MCF 10A (cell line): ENCODE measurements around the gene KCNAB3. TPM values are rescaled to one million over a fixed set of nuclear protein-coding genes. Genes with fewer than 3 reads are reported as not detected.

ENCODE experiments used
- BruUV-seq: library from RNA; stranded (reverse); fragments of 400-500 nt; replicated peaks from 2 replicates; lab custom pipeline; 2021; lab: Mats Ljungman, UMichigan
- CTCF ChIA-PET: fragments of 300-600 bp; sonication (Branson Sonifier 250); formaldehyde crosslinking; extraction: SDS; loops from one replicate; lab custom pipeline; 2021; ENCODE audit warnings: antibody characterized with exemption, inconsistent platforms; lab: Yijun Ruan, JAX
- POLR2A ChIA-PET: fragments of 300-600, 350-650 bp; sonication (Branson Sonifier 250); formaldehyde crosslinking; extraction: SDS; loops from one replicate; lab custom pipeline; 2020; ENCODE audit warnings: antibody characterized with exemption, inconsistent platforms; lab: Yijun Ruan, JAX
- DNase-seq: peaks from one replicate; pipeline ENCODE4 v3.0.0-alpha.2; 2018; ENCODE audit not compliant: unreplicated experiment
- H3K27ac Mint-ChIP-seq: one replicate; pipeline ENCODE4 v1.8.0; 2022; ENCODE audit warnings: mild to moderate bottlenecking, low read depth, mixed read lengths; ENCODE audit not compliant: unreplicated experiment
- H3K27me3 Mint-ChIP-seq: one replicate; pipeline ENCODE4 v1.8.0; 2022; ENCODE audit warnings: mixed read lengths; ENCODE audit not compliant: insufficient read depth, unreplicated experiment
- H3K36me3 Mint-ChIP-seq: one replicate; pipeline ENCODE4 v1.8.0; 2022; ENCODE audit warnings: mild to moderate bottlenecking, moderate library complexity, mixed read lengths; ENCODE audit not compliant: insufficient read depth, unreplicated experiment
- H3K4me1 Mint-ChIP-seq: one replicate; pipeline ENCODE4 v1.8.0; 2022; ENCODE audit warnings: mixed read lengths; ENCODE audit not compliant: insufficient read depth, unreplicated experiment
- H3K4me3 Mint-ChIP-seq: one replicate; pipeline ENCODE4 v1.8.0; 2022; ENCODE audit warnings: mild to moderate bottlenecking, moderate library complexity, mixed read lengths; ENCODE audit not compliant: unreplicated experiment
- H3K9me3 Mint-ChIP-seq: one replicate; pipeline ENCODE4 v1.8.0; 2022; ENCODE audit warnings: mixed read lengths; ENCODE audit not compliant: unreplicated experiment
- intact Hi-C: fragments of 100-400 bp; cut with micrococcal nuclease; formaldehyde crosslinking; loops from 2 replicates; pipeline ENCODE4 v1.14.1; 2022
- total RNA-seq: library from RNA; stranded (reverse); gene quantifications from 2 replicates; pipeline ENCODE4 v1.2.3, GENCODE V29; 2022
- TF ChIP-seq, protein P1 (sequence below): fragments of 200-600 bp; IDR thresholded peaks from one replicate; pipeline ENCODE4 v1.8.0; 2022; ENCODE audit warnings: antibody characterized with exemption, mild to moderate bottlenecking; ENCODE audit not compliant: unreplicated experiment

KCNAB3 gene
- total RNA-seq, 1 experiment from 2014 or later: 4.2 TPM

DNA sequence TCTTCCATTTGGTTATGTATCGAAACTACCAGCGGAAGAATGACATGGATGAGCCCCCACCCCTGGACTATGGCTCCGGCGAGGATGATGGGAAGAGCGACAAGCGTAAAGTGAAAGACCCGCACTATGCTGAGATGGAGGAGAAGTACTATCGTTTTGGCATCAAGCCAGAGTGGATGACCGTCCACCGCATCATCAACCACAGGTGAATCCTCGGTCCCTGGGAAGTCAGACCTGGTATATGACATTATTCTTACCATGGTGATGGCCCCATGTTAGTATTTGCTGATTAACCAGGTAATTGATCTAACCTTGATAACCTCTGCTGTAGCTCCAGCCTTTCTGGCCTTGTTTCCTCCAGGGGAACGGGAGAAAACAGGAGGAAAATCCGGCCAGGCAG lies 32.6 kb downstream of the KCNAB3 start:
- Mint-ChIP-seq H3K4me1 (peaks cover 4% of the 10 kb centered on the region), H3K27ac (no peak overlapping the region), H3K36me3 (peaks cover 90% of the 10 kb centered on the region), H3K4me3 (no peak overlapping the region), H3K27me3 (no peaks in the 10 kb centered on the region), H3K9me3 (no peaks in the 10 kb centered on the region)
- POLR2A ChIA-PET: interaction anchor here (0.6 to 1.2 kb wide), 2 partner anchors 9 to 145 kb away, joined by 3 read pairs; no protein-coding TSS in a partner anchor
- TF ChIP-seq, protein P1, sequence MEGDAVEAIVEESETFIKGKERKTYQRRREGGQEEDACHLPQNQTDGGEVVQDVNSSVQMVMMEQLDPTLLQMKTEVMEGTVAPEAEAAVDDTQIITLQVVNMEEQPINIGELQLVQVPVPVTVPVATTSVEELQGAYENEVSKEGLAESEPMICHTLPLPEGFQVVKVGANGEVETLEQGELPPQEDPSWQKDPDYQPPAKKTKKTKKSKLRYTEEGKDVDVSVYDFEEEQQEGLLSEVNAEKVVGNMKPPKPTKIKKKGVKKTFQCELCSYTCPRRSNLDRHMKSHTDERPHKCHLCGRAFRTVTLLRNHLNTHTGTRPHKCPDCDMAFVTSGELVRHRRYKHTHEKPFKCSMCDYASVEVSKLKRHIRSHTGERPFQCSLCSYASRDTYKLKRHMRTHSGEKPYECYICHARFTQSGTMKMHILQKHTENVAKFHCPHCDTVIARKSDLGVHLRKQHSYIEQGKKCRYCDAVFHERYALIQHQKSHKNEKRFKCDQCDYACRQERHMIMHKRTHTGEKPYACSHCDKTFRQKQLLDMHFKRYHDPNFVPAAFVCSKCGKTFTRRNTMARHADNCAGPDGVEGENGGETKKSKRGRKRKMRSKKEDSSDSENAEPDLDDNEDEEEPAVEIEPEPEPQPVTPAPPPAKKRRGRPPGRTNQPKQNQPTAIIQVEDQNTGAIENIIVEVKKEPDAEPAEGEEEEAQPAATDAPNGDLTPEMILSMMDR: no peak
- CTCF ChIA-PET: interaction anchor here (0.6 to 2.8 kb wide), 17 partner anchors 8 to 408 kb away, joined by 3 to 60 read pairs (median 4); partner anchors contain the start of gene CHD3
- DNase-seq: no peak
- intact Hi-C loops: loop anchor here (1.0 kb wide), 1 partner anchor 35 kb away; no protein-coding TSS in a partner anchor
- BruUV-seq: no TSS peak

DNA sequence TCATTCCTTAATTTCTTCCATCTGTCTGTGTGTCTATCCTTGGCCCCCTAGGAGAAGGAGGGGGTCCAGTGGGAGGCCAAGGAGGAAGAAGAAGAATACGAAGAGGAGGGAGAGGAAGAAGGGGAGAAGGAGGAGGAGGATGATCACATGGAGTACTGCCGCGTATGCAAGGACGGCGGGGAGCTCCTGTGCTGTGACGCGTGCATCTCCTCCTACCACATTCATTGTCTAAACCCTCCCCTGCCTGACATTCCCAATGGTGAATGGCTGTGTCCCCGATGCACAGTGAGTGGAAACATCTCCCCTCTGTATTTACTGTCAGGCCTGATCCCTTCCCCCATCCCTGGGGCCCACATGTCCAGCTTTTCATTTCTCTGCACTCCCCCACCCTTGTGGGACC lies 34.8 kb downstream of the KCNAB3 start:
- intact Hi-C loops: no loop called here
- Mint-ChIP-seq H3K4me1 (peaks cover 4% of the 10 kb centered on the region), H3K4me3 (no peak overlapping the region), H3K9me3 (no peaks in the 10 kb centered on the region), H3K27ac (no peak overlapping the region), H3K27me3 (no peaks in the 10 kb centered on the region), H3K36me3 (peaks cover 90% of the 10 kb centered on the region)
- TF ChIP-seq, protein P1: no peak
- DNase-seq: no peak
- ChIA-PET POLR2A (no interaction called here), CTCF (interaction anchor here (0.5 to 0.6 kb wide), 2 partner anchors 41 to 1078 kb away, joined by 4 to 6 read pairs; no protein-coding TSS in a partner anchor)
- BruUV-seq: TSS peak; percentile 32

DNA sequence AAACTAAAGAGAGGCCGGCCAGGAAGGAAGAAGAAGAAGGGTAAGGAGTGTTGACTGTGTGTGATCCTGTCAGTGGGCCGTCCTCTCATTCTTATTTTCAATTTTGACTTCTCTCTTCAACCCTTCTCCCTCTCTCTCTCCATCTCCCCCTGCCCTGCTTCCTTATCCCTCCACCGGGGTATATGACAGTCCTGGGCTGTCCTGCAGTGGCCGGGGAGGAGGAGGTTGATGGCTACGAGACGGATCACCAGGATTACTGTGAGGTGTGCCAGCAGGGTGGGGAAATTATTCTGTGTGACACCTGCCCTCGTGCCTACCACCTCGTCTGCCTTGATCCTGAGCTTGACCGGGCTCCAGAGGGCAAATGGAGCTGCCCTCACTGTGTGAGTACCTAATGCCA lies 35.4 kb downstream of the KCNAB3 start:
- no peak for DNase-seq
- Mint-ChIP-seq H3K27me3 (no peaks in the 10 kb centered on the region), H3K27ac (peak overlapping the region; percentile 49), H3K36me3 (peaks cover 90% of the 10 kb centered on the region), H3K4me3 (no peak overlapping the region), H3K9me3 (no peaks in the 10 kb centered on the region), H3K4me1 (peaks cover 4% of the 10 kb centered on the region)
- CTCF ChIA-PET: no interaction called here
- TF ChIP-seq, protein P1: no peak
- intact Hi-C loops: no loop called here
- POLR2A ChIA-PET: no interaction called here
- no TSS peak for BruUV-seq

DNA sequence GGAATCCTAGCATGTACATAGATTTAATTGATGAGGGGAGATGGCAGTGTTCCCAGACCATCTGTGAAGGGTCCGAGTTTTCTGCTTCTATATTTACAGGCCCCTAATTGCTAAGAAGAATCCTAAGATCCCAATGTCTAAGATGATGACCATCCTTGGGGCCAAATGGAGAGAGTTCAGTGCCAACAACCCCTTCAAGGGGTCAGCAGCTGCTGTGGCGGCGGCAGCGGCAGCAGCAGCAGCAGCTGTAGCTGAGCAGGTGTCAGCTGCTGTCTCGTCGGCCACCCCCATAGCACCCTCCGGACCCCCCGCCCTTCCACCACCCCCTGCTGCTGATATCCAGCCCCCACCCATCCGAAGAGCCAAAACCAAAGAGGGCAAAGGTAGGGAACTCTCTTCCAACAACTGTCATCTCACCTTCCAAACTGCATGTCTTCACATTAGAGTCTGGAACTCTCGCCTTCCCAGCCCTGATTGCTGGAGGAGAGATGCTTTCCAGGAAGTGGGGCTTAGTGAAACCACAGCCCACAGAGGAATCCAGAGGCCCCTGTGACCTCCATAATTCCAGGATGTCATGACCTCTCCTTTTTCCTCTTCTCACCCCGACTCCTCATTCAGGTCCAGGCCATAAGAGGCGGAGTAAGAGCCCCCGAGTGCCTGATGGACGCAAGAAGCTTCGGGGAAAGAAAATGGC lies 36.3 kb downstream of the KCNAB3 start:
- no peak overlapping the region for H3K27ac Mint-ChIP-seq
- H3K36me3 Mint-ChIP-seq: peaks cover 85% of the 10 kb centered on the region

More for the DNA sequence above, 36.3 kb downstream of the KCNAB3 start:
- Mint-ChIP-seq H3K4me3 (no peak overlapping the region), H3K4me1 (peaks cover 4% of the 10 kb centered on the region), H3K9me3 (no peaks in the 10 kb centered on the region), H3K27me3 (no peaks in the 10 kb centered on the region)
- no peak for DNase-seq
- no TSS peak for BruUV-seq
- CTCF ChIA-PET: interaction anchor here (1.5 kb wide), 1 partner anchor 20 kb away, joined by 3 read pairs; no protein-coding TSS in a partner anchor
- intact Hi-C loops: no loop called here
- POLR2A ChIA-PET: no interaction called here
- TF ChIP-seq, protein P1: no peak
